T-helper 1 cell (primary cell): Measurements from ENCODE around the gene DPP6.
"Not testable (repeated sequence)": the region's sequence is repeated elsewhere in the genome, so short reads cannot be mapped to it uniquely, and the experiment has no call there.

Source experiments
- DNase-seq, 5 donors: peaks; one replicate each; pipeline ENCODE4 v3.0.0-alpha.2; 2012 to 2020

The DPP6 gene

GRCh38 chr7:154633641-154634040 lies 581.4 kb downstream of the DPP6 start:
- DNase-seq, result no peak

GRCh38 chr7:154638286-154638685 lies 586.1 kb downstream of the DPP6 start:
- no peak for DNase-seq

GRCh38 chr7:154640266-154640865 lies 588.2 kb downstream of the DPP6 start:
- no peak for DNase-seq

GRCh38 chr7:154640917-154641316 lies 588.7 kb downstream of the DPP6 start:
- no peak for DNase-seq

GRCh38 chr7:154644366-154644765 lies 592.2 kb downstream of the DPP6 start:
- no peak for DNase-seq

- DNase-seq, result no peak
Measured at GRCh38 chr7:154646126-154647013, 594.2 kb downstream of the DPP6 start.

GRCh38 chr7:154647625-154648024 lies 595.4 kb downstream of the DPP6 start:
- DNase-seq, result no peak

- DNase-seq, result no peak
Measured at GRCh38 chr7:154649015-154649414, 596.8 kb downstream of the DPP6 start.

GRCh38 chr7:154649434-154649833 lies 597.2 kb downstream of the DPP6 start:
- DNase-seq, result no peak

GRCh38 chr7:154650275-154650674 lies 598.1 kb downstream of the DPP6 start:
- DNase-seq, result no peak

GRCh38 chr7:154651501-154651900 lies 599.3 kb downstream of the DPP6 start:
- DNase-seq, result no peak

- DNase-seq, result no peak
Measured at GRCh38 chr7:154652564-154652963, 600.4 kb downstream of the DPP6 start.

GRCh38 chr7:154653281-154653680 lies 601.1 kb downstream of the DPP6 start:
- no peak for DNase-seq

GRCh38 chr7:154656618-154657017 lies 604.4 kb downstream of the DPP6 start:
- DNase-seq, result no peak

- no peak for DNase-seq
Measured at GRCh38 chr7:154666768-154667167, 614.6 kb downstream of the DPP6 start.

- DNase-seq, result no peak
Measured at GRCh38 chr7:154672659-154673415, 620.6 kb downstream of the DPP6 start.

GRCh38 chr7:154674191-154674590 lies 622.0 kb downstream of the DPP6 start:
- no peak for DNase-seq

- DNase-seq, result no peak
Measured at GRCh38 chr7:154675560-154675959, 623.4 kb downstream of the DPP6 start.

GRCh38 chr7:154676033-154676421 lies 623.8 kb downstream of the DPP6 start:
- not testable (repeated sequence) for DNase-seq

GRCh38 chr7:154676422-154677073 lies 624.4 kb downstream of the DPP6 start:
- no peak for DNase-seq

- DNase-seq, result no peak
Measured at GRCh38 chr7:154677454-154677853, 625.3 kb downstream of the DPP6 start.

GRCh38 chr7:154678001-154678550 lies 625.9 kb downstream of the DPP6 start:
- DNase-seq, result not testable (repeated sequence)
